ENCODE measurements around the gene TMEM243.

The TMEM243 gene

GRCh38 chr7:87220026-87220733 lies 648 bp upstream of the TMEM243 start:
- CTCF ChIA-PET = interaction anchor here (0.9 to 5.4 kb wide), 4 partner anchors 12 to 196 kb away, joined by 3 to 26 read pairs (median 6); no protein-coding TSS in a partner anchor
- no peak for DNase-seq (ENCODE audit: low read depth, low spot score)
- peak overlapping the region; percentile 93 for H3K4me3 ChIP-seq (ENCODE audit: low read depth, low read length)
- POLR2A ChIA-PET = interaction anchor here (1.0 to 2.3 kb wide), 4 partner anchors 14 to 288 kb away, joined by 4 to 21 read pairs (median 4); partner anchors contain the start of gene DMTF1
- TF ChIP-seq CTCF (IDR thresholded peaks at IDR 0.05; ENCODE audit: insufficient read depth, low read length, missing control alignments) = no peak

DNA sequence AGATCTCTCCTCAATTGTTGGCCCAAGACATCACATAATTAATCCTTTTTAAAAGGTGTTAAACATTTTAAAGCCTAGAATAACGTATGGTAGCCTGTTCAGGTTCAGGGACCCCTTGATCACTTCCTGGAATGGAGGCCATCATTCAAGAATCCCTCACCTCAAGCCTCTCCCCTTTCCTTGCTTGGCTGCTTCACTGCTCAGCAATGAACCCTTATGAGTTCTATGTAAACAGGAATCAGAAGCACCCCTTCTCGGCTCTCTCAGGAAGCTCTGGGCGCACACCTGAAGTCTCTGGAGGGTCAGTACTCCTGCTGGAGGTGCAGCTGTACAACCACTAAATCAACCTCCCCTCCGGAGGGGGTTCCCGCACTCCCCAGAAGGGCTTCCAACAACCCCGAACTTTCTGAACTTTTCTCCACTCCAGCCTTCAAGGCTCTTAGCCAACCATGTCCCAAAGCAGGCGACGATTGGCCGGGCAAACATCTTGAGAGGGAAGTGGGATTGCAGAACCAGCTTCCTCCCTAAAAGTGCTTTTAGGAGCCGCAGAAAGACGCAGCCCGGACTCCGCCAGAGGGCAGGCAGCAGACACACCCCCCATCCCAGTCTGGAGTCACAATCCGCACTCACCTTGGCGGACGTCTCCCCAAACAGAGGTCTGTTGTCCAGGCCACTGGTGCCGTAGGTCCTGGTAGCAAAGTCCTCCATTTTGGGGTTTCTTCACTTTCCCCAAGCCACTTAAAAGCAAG lies 562 bp downstream of the TMEM243 start:
- CTCF ChIA-PET = interaction anchor here (0.9 to 5.4 kb wide), 6 partner anchors 10 to 197 kb away, joined by 3 to 26 read pairs (median 4); no protein-coding TSS in a partner anchor
- DNase-seq (ENCODE audit: low read depth, low spot score) = no peak
- peak overlapping the region; percentile 93 for H3K4me3 ChIP-seq (ENCODE audit: low read depth, low read length)
- no peak for TF ChIP-seq CTCF (IDR thresholded peaks at IDR 0.05; ENCODE audit: insufficient read depth, low read length, missing control alignments)
- POLR2A ChIA-PET = interaction anchor here (0.6 to 2.3 kb wide), 2 partner anchors 67 to 160 kb away, joined by 3 to 21 read pairs; partner anchors contain the start of genes DMTF1 and ELAPOR2

- ChIA-PET POLR2A (no interaction called here), CTCF (interaction anchor here (0.9 to 5.4 kb wide), 3 partner anchors 19 to 291 kb away, joined by 3 to 26 read pairs (median 8); no protein-coding TSS in a partner anchor)
- H3K4me3 ChIP-seq (ENCODE audit: low read depth, low read length) = peak overlapping the region; percentile 93
- no peak for TF ChIP-seq CTCF (IDR thresholded peaks at IDR 0.05; ENCODE audit: insufficient read depth, low read length, missing control alignments)
- no peak for DNase-seq (ENCODE audit: low read depth, low spot score)
Observed at GRCh38 chr7:87217983-87218653, 1.4 kb downstream of the TMEM243 start.

- ChIA-PET POLR2A (no interaction called here), CTCF (interaction anchor here (0.9 kb wide), 1 partner anchor 290 kb away, joined by 3 read pairs; no protein-coding TSS in a partner anchor)
- H3K4me3 ChIP-seq (ENCODE audit: low read depth, low read length) = no peak overlapping the region
- no peak for DNase-seq (ENCODE audit: low read depth, low spot score)
- no peak for TF ChIP-seq CTCF (IDR thresholded peaks at IDR 0.05; ENCODE audit: insufficient read depth, low read length, missing control alignments)
Observed at GRCh38 chr7:87216701-87217508, 2.6 kb downstream of the TMEM243 start.

DNA sequence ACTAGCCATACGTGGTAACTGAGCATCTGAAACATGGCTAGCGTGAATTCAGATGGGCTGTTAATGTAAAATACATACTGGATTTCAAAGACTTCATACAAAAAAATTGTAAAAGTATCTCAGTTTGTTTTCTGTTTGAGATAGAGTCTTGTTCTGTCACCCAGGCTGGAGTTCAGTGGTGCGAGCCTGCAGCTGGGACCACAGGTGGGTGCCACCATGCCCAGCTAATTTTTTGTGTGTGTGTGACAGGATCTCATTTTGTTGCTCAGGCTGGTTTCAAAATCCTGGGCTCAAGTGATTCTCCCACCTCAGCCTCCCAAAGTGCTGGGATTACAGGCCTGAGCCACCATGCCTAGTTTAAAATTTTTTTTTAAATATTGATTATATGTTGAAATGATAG lies 4.5 kb downstream of the TMEM243 start:
- CTCF ChIA-PET = interaction anchor here (1.2 kb wide), 1 partner anchor 21 kb away, joined by 3 read pairs; no protein-coding TSS in a partner anchor
- no peak overlapping the region for H3K4me3 ChIP-seq (ENCODE audit: low read depth, low read length)
- DNase-seq (ENCODE audit: low read depth, low spot score) = no peak
- POLR2A ChIA-PET = no interaction called here
- TF ChIP-seq CTCF (IDR thresholded peaks at IDR 0.05; ENCODE audit: insufficient read depth, low read length, missing control alignments) = no peak
